Kasumi-1 (cell line): Measurements from ENCODE around the gene FARS2.
A peak's percentile ranks its signal among the peaks of the same experiment; 100 is the strongest.
"Not testable (repeated sequence)": the region's sequence is repeated elsewhere in the genome, so short reads cannot be mapped to it uniquely, and the experiment has no call there.

ENCODE experiments used
- DNase-seq, 2 experiments: peaks; one replicate each; lab custom pipeline; 2025; lab: John Stamatoyannopoulos, UW

Gene FARS2

GRCh38 chr6:5537132-5537531, 275.8 kb downstream of the FARS2 start:
- peak; percentile 10 to 32 for DNase-seq

GRCh38 chr6:5537967-5538366, 276.7 kb downstream of the FARS2 start:
- no peak for DNase-seq

GRCh38 chr6:5540370-5540769, 279.1 kb downstream of the FARS2 start:
- no peak for DNase-seq

GRCh38 chr6:5541025-5541424, 279.7 kb downstream of the FARS2 start:
- DNase-seq: no peak

- no peak for DNase-seq
Observed at GRCh38 chr6:5541751-5542432, 280.6 kb downstream of the FARS2 start.

- no peak for DNase-seq
Observed at GRCh38 chr6:5547556-5547955, 286.2 kb downstream of the FARS2 start.

GRCh38 chr6:5550631-5551030, 289.3 kb downstream of the FARS2 start:
- DNase-seq: no peak

GRCh38 chr6:5552243-5552642, 290.9 kb downstream of the FARS2 start:
- no peak for DNase-seq

GRCh38 chr6:5553767-5554166, 292.5 kb downstream of the FARS2 start:
- no peak for DNase-seq

- no peak for DNase-seq
Observed at GRCh38 chr6:5554226-5554625, 292.9 kb downstream of the FARS2 start.

GRCh38 chr6:5556011-5556410, 294.7 kb downstream of the FARS2 start:
- DNase-seq: no peak

- DNase-seq: no peak
Observed at GRCh38 chr6:5557506-5557905, 296.2 kb downstream of the FARS2 start.

GRCh38 chr6:5559651-5560050, 298.3 kb downstream of the FARS2 start:
- DNase-seq: no peak

GRCh38 chr6:5562277-5562676, 301.0 kb downstream of the FARS2 start:
- DNase-seq: no peak

- DNase-seq: no peak
Observed at GRCh38 chr6:5563086-5563485, 301.8 kb downstream of the FARS2 start.

- not testable (repeated sequence) for DNase-seq
Observed at GRCh38 chr6:5564746-5565145, 303.4 kb downstream of the FARS2 start.

- no peak for DNase-seq
Observed at GRCh38 chr6:5565971-5566370, 304.7 kb downstream of the FARS2 start.

- no peak for DNase-seq
Observed at GRCh38 chr6:5566718-5567117, 305.4 kb downstream of the FARS2 start.

GRCh38 chr6:5567352-5567751, 306.0 kb downstream of the FARS2 start:
- DNase-seq: no peak

- DNase-seq: no peak
Observed at GRCh38 chr6:5567890-5568289, 306.6 kb downstream of the FARS2 start.

GRCh38 chr6:5569491-5569890, 308.2 kb downstream of the FARS2 start:
- DNase-seq: no peak

GRCh38 chr6:5570641-5571040, 309.3 kb downstream of the FARS2 start:
- DNase-seq: no peak

- no peak for DNase-seq
Observed at GRCh38 chr6:5580736-5581581, 319.6 kb downstream of the FARS2 start.
